GM23338 (cell line): ENCODE data around the gene U2SURP.

Experiments
- CREB1 ChIP-seq: fragments of 250-450 bp; sonication (Bioruptor Pico); IDR thresholded peaks from 2 replicates; pipeline ENCODE4 v1.5.0; 2020; ENCODE audit warnings: low read depth, mild to moderate bottlenecking, moderate library complexity
- EZH2 ChIP-seq: fragments of 200-600 bp; sonication (generic); IDR thresholded peaks from one replicate; pipeline ENCODE4 v1.8.0; 2017; ENCODE audit warnings: antibody characterized with exemption, mild to moderate bottlenecking, low read depth; ENCODE audit not compliant: unreplicated experiment
- EZH2phosphoT487 ChIP-seq: fragments of 200-600 bp; sonication (generic); IDR thresholded peaks from one replicate; pipeline ENCODE4 v1.8.1; 2018; ENCODE audit warnings: antibody characterized with exemption; ENCODE audit not compliant: unreplicated experiment
- POLR2AphosphoS5 ChIP-seq: IDR thresholded peaks from 2 replicates; pipeline ENCODE4 v1.6.1; 2016; ENCODE audit warnings: antibody characterized with exemption, low read depth
- REST ChIP-seq: IDR thresholded peaks from one replicate; pipeline ENCODE4 v1.6.1; 2018; ENCODE audit warnings: antibody characterized with exemption; ENCODE audit not compliant: unreplicated experiment
- TF ChIP-seq, protein P1 (sequence below), 2 experiments: fragments of 200-600 bp in 1 of 2; sonication (generic) in 1 of 2; conservative IDR thresholded peaks; 2 replicates each; pipeline versions ENCODE4 v1.5.1 to v1.6.1; 2016 to 2017; ENCODE audit warnings: antibody characterized with exemption in 2 of 2, low read depth in 2 of 2, mild to moderate bottlenecking in 2 of 2, moderate library complexity in 1 of 2
- TF ChIP-seq, protein P2 (sequence below): IDR thresholded peaks from 2 replicates; pipeline ENCODE4 v1.6.1; 2016; ENCODE audit warnings: antibody characterized with exemption
- TF ChIP-seq, protein P3 (sequence below): fragments of 250-450 bp; sonication (Bioruptor Pico); IDR thresholded peaks from 2 replicates; pipeline ENCODE4 v1.5.0; 2020; ENCODE audit warnings: mild to moderate bottlenecking, moderate library complexity

DNA sequence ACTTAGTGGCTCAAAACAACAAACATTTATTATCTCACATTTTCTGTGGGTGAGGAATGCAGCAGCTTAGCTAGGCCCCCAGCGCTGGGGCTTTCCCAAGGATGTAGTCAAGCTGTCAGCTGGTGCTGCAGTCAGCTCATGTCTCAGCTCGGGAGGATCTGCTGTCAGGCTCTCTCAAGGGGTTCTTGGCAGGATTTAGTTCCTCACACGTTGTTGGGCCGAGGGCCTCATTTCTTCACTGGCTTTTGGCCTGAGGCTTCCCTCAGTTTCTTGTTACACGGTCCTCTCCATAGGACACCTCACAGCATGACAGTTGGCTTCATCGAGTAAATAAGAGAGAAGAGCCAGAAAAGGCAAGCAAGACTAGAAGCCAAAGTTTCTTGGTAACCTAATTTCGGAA lies 13.7 kb upstream of the U2SURP start:
- TF ChIP-seq, protein P1, sequence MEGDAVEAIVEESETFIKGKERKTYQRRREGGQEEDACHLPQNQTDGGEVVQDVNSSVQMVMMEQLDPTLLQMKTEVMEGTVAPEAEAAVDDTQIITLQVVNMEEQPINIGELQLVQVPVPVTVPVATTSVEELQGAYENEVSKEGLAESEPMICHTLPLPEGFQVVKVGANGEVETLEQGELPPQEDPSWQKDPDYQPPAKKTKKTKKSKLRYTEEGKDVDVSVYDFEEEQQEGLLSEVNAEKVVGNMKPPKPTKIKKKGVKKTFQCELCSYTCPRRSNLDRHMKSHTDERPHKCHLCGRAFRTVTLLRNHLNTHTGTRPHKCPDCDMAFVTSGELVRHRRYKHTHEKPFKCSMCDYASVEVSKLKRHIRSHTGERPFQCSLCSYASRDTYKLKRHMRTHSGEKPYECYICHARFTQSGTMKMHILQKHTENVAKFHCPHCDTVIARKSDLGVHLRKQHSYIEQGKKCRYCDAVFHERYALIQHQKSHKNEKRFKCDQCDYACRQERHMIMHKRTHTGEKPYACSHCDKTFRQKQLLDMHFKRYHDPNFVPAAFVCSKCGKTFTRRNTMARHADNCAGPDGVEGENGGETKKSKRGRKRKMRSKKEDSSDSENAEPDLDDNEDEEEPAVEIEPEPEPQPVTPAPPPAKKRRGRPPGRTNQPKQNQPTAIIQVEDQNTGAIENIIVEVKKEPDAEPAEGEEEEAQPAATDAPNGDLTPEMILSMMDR (conservative IDR thresholded peaks at IDR 0.05; ENCODE audit: low read depth in 2 of 2): no peak
- TF ChIP-seq EZH2 (no peak), POLR2AphosphoS5 (no peak), REST (no peak), EZH2phosphoT487 (no peak), CREB1 (CRISPR knock-in tag) (no peak)
- TF ChIP-seq, protein P2, sequence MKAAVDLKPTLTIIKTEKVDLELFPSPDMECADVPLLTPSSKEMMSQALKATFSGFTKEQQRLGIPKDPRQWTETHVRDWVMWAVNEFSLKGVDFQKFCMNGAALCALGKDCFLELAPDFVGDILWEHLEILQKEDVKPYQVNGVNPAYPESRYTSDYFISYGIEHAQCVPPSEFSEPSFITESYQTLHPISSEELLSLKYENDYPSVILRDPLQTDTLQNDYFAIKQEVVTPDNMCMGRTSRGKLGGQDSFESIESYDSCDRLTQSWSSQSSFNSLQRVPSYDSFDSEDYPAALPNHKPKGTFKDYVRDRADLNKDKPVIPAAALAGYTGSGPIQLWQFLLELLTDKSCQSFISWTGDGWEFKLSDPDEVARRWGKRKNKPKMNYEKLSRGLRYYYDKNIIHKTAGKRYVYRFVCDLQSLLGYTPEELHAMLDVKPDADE: no peak
- TF ChIP-seq, protein P3, sequence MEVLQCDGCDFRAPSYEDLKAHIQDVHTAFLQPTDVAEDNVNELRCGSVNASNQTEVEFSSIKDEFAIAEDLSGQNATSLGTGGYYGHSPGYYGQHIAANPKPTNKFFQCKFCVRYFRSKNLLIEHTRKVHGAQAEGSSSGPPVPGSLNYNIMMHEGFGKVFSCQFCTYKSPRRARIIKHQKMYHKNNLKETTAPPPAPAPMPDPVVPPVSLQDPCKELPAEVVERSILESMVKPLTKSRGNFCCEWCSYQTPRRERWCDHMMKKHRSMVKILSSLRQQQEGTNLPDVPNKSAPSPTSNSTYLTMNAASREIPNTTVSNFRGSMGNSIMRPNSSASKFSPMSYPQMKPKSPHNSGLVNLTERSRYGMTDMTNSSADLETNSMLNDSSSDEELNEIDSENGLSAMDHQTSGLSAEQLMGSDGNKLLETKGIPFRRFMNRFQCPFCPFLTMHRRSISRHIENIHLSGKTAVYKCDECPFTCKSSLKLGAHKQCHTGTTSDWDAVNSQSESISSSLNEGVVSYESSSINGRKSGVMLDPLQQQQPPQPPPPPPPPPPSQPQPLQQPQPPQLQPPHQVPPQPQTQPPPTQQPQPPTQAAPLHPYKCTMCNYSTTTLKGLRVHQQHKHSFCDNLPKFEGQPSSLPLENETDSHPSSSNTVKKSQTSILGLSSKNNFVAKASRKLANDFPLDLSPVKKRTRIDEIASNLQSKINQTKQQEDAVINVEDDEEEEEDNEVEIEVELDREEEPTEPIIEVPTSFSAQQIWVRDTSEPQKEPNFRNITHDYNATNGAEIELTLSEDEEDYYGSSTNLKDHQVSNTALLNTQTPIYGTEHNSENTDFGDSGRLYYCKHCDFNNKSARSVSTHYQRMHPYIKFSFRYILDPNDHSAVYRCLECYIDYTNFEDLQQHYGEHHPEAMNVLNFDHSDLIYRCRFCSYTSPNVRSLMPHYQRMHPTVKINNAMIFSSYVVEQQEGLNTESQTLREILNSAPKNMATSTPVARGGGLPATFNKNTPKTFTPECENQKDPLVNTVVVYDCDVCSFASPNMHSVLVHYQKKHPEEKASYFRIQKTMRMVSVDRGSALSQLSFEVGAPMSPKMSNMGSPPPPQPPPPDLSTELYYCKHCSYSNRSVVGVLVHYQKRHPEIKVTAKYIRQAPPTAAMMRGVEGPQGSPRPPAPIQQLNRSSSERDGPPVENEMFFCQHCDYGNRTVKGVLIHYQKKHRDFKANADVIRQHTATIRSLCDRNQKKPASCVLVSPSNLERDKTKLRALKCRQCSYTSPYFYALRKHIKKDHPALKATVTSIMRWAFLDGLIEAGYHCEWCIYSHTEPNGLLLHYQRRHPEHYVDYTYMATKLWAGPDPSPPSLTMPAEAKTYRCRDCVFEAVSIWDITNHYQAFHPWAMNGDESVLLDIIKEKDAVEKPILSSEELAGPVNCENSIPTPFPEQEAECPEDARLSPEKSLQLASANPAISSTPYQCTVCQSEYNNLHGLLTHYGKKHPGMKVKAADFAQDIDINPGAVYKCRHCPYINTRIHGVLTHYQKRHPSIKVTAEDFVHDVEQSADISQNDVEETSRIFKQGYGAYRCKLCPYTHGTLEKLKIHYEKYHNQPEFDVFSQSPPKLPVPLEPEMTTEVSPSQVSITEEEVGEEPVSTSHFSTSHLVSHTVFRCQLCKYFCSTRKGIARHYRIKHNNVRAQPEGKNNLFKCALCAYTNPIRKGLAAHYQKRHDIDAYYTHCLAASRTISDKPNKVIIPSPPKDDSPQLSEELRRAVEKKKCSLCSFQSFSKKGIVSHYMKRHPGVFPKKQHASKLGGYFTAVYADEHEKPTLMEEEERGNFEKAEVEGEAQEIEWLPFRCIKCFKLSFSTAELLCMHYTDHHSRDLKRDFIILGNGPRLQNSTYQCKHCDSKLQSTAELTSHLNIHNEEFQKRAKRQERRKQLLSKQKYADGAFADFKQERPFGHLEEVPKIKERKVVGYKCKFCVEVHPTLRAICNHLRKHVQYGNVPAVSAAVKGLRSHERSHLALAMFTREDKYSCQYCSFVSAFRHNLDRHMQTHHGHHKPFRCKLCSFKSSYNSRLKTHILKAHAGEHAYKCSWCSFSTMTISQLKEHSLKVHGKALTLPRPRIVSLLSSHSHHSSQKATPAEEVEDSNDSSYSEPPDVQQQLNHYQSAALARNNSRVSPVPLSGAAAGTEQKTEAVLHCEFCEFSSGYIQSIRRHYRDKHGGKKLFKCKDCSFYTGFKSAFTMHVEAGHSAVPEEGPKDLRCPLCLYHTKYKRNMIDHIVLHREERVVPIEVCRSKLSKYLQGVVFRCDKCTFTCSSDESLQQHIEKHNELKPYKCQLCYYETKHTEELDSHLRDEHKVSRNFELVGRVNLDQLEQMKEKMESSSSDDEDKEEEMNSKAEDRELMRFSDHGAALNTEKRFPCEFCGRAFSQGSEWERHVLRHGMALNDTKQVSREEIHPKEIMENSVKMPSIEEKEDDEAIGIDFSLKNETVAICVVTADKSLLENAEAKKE (CRISPR knock-in tag): no peak
